ENCODE results near the gene GPHN. TPM values are rescaled to one million over a fixed set of nuclear protein-coding genes. Genes with fewer than 3 reads are reported as not detected.
"Not testable (repeated sequence)": the region's sequence is repeated elsewhere in the genome, so short reads cannot be mapped to it uniquely, and the experiment has no call there.

GPHN gene
- total RNA-seq, 4 donors from 2014 or later, result 16.7 to 34.8 (median 27.0) TPM

DNA sequence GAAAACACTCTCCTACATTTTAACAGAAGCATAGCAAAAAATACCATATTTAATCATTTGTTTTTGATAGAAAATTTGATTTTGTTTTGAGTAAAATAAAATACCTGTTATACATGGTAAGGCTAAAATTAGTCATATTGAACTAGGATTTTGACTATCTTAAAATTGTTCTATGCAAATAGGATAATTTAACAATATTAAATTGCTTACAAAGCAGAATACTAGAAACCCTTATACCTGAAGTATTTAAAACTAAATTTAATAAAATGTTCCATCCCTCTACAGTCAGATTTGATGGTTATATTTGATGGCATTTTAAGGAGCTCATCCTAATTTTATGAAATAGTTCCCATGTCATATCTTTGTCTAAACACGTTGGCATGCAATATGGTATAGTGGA, 323.2 kb downstream of the GPHN start:
- TF ChIP-seq POLR2A (IDR thresholded peaks at IDR 0.05) (no peak), POLR2AphosphoS5 (IDR thresholded peaks at IDR 0.05) (no peak), EP300 (IDR thresholded peaks at IDR 0.05) (no peak)
- TF ChIP-seq, protein P1, sequence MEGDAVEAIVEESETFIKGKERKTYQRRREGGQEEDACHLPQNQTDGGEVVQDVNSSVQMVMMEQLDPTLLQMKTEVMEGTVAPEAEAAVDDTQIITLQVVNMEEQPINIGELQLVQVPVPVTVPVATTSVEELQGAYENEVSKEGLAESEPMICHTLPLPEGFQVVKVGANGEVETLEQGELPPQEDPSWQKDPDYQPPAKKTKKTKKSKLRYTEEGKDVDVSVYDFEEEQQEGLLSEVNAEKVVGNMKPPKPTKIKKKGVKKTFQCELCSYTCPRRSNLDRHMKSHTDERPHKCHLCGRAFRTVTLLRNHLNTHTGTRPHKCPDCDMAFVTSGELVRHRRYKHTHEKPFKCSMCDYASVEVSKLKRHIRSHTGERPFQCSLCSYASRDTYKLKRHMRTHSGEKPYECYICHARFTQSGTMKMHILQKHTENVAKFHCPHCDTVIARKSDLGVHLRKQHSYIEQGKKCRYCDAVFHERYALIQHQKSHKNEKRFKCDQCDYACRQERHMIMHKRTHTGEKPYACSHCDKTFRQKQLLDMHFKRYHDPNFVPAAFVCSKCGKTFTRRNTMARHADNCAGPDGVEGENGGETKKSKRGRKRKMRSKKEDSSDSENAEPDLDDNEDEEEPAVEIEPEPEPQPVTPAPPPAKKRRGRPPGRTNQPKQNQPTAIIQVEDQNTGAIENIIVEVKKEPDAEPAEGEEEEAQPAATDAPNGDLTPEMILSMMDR (IDR thresholded peaks at IDR 0.05), result no peak
- no peak for DNase-seq (ENCODE audit: low spot score in 2 of 2)

DNA sequence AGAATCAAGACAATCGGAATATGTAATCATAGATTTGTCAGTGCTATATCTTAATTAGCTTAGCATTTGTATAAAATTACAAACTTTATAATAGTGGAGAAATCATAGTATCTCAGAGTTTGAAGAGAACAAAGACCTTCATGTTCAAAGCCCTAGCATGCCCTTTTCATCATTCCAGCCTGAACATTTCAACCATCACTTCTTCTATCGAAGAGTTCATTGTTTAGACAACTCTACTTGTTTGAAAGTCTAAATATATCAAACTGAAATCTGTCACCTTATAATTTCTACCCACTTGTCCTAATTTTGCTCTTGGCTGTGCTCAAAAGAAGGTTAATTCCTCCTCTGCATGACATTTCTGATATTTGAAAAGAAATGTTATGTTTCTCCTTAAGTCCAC, 325.9 kb downstream of the GPHN start:
- H3K27ac ChIP-seq, result no peak overlapping the region
- H3K9me3 ChIP-seq, result no peaks in the 10 kb centered on the region
- 66% methylated on average over 2 of the region's 2 CpGs for WGBS
- DNase-seq (ENCODE audit: low spot score in 2 of 2), result no peak
- H3K36me3 ChIP-seq, result no peaks in the 10 kb centered on the region
- no peaks in the 10 kb centered on the region for H3K4me1 ChIP-seq
- no peak overlapping the region for H3K4me3 ChIP-seq
- TF ChIP-seq POLR2AphosphoS5 (IDR thresholded peaks at IDR 0.05) (no peak), POLR2A (IDR thresholded peaks at IDR 0.05) (no peak), EP300 (IDR thresholded peaks at IDR 0.05) (no peak)
- TF ChIP-seq, protein P1 (IDR thresholded peaks at IDR 0.05), result no peak
- H3K27me3 ChIP-seq, result no peaks in the 10 kb centered on the region

More for the DNA sequence above, 323.2 kb downstream of the GPHN start:
- no peaks in the 10 kb centered on the region for H3K27me3 ChIP-seq
- 87% methylated on average over 1 of the region's 1 CpG for WGBS
- H3K9me3 ChIP-seq, result no peaks in the 10 kb centered on the region
- no peaks in the 10 kb centered on the region for H3K36me3 ChIP-seq
- H3K4me3 ChIP-seq, result no peak overlapping the region
- no peaks in the 10 kb centered on the region for H3K4me1 ChIP-seq
- H3K27ac ChIP-seq, result no peak overlapping the region

DNA sequence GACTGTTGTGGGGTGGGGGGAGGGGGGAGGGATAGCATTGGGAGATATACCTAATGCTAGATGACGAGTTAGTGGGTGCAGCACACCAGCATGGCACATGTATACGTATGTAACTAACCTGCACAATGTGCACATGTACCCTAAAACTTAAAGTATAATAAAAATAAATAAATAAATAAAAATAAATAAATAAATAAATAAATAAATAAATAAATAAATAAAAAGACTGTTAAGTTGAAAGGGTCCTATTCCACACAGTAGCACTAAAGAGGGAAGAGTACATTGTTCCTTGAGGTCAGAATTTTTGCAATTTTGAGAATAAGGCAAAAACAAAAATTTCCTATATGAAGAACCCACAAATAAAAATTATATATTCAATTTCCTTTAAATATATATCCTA, 329.5 kb downstream of the GPHN start:
- not testable (repeated sequence) for DNase-seq (ENCODE audit: low spot score in 2 of 2)
- WGBS, result 100% methylated on average over 1 of the region's 2 CpGs

DNA sequence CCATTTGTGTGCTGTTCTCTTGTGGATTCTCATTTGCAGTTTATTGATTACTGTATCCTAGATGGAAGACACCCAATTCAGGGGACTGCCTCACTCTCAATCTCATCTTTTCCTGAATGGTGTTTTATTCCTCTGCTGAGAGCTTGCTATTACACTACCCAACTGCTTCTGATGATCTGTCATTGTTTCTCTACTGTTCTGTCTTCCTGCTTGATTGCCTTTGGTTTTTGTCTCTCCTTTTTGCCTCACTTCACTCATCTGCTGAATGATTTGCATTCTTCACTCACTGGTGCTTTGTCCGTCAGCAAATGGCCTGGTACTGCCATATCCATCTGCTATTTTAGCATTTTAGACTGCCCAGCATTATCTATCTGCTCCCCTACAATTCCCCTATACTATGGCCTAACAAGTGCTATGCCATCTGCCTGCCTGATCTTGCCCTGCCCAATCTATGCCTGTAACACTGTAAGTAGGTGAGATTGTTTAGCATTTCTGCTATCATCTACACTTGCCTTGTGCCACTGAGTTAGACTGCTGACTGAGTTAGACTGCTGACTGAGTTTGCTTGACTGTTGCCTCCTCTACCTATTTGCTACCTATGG, 335.1 kb downstream of the GPHN start:
- TF ChIP-seq POLR2A (IDR thresholded peaks at IDR 0.05) (no peak), EP300 (IDR thresholded peaks at IDR 0.05) (no peak), POLR2AphosphoS5 (IDR thresholded peaks at IDR 0.05) (no peak)
- TF ChIP-seq, protein P1 (IDR thresholded peaks at IDR 0.05), result no peak
- H3K36me3 ChIP-seq, result no peaks in the 10 kb centered on the region
- H3K27me3 ChIP-seq, result no peaks in the 10 kb centered on the region
- H3K9me3 ChIP-seq, result no peaks in the 10 kb centered on the region
- no peaks in the 10 kb centered on the region for H3K4me1 ChIP-seq
- WGBS, result 92% methylated on average over 1 of the region's 1 CpG
- no peak overlapping the region for H3K27ac ChIP-seq
- no peak overlapping the region for H3K4me3 ChIP-seq
- no peak for DNase-seq (ENCODE audit: low spot score in 2 of 2)

More for the DNA sequence above, 329.5 kb downstream of the GPHN start:
- not testable (repeated sequence) for H3K36me3 ChIP-seq, H3K27ac ChIP-seq, H3K27me3 ChIP-seq, H3K4me1 ChIP-seq, H3K9me3 ChIP-seq, H3K4me3 ChIP-seq

DNA sequence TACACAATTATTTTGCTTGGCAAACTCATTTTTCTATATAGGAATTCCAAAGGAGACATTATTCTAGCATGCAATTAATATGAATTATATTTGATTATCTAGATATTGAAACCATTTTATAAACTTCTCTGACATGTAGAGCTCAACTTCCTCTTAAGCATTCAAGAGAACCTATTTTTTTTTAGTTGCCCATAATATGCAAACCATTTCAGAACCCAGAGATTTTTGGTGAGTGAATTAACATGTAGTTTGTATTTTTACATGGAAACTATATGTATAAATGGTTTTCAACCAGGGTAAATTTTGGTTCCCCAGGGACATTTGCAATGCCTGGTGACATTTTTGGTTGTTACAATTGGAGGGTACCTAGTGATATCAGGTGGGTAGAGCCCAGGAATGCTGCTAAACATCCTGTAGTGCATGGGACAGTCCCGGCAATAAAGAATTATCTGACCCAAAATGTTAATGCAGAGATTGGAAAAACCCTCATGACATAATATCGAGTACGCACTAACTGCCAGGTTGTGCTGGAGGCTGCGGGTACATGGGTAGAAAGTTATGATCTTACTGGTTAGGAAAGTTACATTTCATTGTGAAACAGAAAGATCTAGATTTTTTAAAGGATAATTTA, 342.4 kb downstream of the GPHN start:
- TF ChIP-seq, protein P1 (IDR thresholded peaks at IDR 0.05), result no peak
- TF ChIP-seq POLR2AphosphoS5 (IDR thresholded peaks at IDR 0.05), result no peak
- TF ChIP-seq EP300 (IDR thresholded peaks at IDR 0.05), result no peak
- no peak for TF ChIP-seq POLR2A (IDR thresholded peaks at IDR 0.05)
- Histone ChIP-seq H3K27ac (no peak overlapping the region), H3K4me3 (no peak overlapping the region), H3K9me3 (no peaks in the 10 kb centered on the region), H3K36me3 (no peaks in the 10 kb centered on the region), H3K4me1 (no peaks in the 10 kb centered on the region), H3K27me3 (no peaks in the 10 kb centered on the region)
- WGBS, result 80% methylated on average over 4 of the region's 4 CpGs
- no peak for DNase-seq (ENCODE audit: low spot score in 2 of 2)
